ENCODE measurements around the gene TPMT. TPM values are rescaled to one million over a fixed set of nuclear protein-coding genes. Genes with fewer than 3 reads are reported as not detected.

Gene TPMT
- total RNA-seq, 1 experiment from 2014 or later, result 11.0 TPM

- no TSS peak for BruUV-seq (replicated peaks)
These were observed 39.5 kb downstream of the TPMT start for GRCh38 chr6:18115356-18115755.

GRCh38 chr6:18110162-18110561, 44.7 kb downstream of the TPMT start:
- Mint-ChIP-seq H3K4me1 (ENCODE audit: low read depth, unreplicated experiment) (no peaks in the 10 kb centered on the region), H3K4me3 (ENCODE audit: unreplicated experiment) (no peak overlapping the region), H3K27ac (ENCODE audit: unreplicated experiment) (no peak overlapping the region), H3K36me3 (ENCODE audit: insufficient read depth, unreplicated experiment) (no peaks in the 10 kb centered on the region), H3K9me3 (ENCODE audit: unreplicated experiment) (peaks cover 10% of the 10 kb centered on the region), H3K27me3 (ENCODE audit: insufficient read depth, unreplicated experiment) (peaks cover 7% of the 10 kb centered on the region)
- ChIA-PET POLR2A (no interaction called here), CTCF (interaction anchor here (1.1 kb wide), 1 partner anchor 12 kb away, joined by 3 read pairs; the partner anchor contains the start of gene NHLRC1)
- no TSS peak for BruUV-seq (replicated peaks)
- H3K9me3 ChIP-seq, result peaks cover 8% of the 10 kb centered on the region
- H3K4me3 ChIP-seq (ENCODE audit: low read depth, low read length), result no peak overlapping the region
- H3K4me1 ChIP-seq, result no peaks in the 10 kb centered on the region
- no peaks in the 10 kb centered on the region for H3K27me3 ChIP-seq (replicated peaks; ENCODE audit: control insufficient read depth, insufficient read depth, low read length)
- intact Hi-C loops (cut with micrococcal nuclease; ENCODE audit: unreplicated experiment), result no loop called here
- no peak for TF ChIP-seq CTCF (IDR thresholded peaks at IDR 0.05; ENCODE audit: insufficient read depth in 1 of 2, low read depth in 1 of 2, low read length in 1 of 2, severe bottlenecking in 1 of 2, unreplicated experiment in 1 of 2)
- H3K36me3 ChIP-seq (ENCODE audit: control insufficient read depth, insufficient read depth, low read length), result no peaks in the 10 kb centered on the region
- no peak for DNase-seq

More at GRCh38 chr6:18115356-18115755, 39.5 kb downstream of the TPMT start:
- Histone ChIP-seq H3K27me3 (replicated peaks; ENCODE audit: control insufficient read depth, insufficient read depth, low read length) (no peaks in the 10 kb centered on the region), H3K9me3 (no peaks in the 10 kb centered on the region), H3K36me3 (ENCODE audit: control insufficient read depth, insufficient read depth, low read length) (no peaks in the 10 kb centered on the region), H3K4me3 (ENCODE audit: low read depth, low read length) (no peak overlapping the region), H3K4me1 (peaks cover 4% of the 10 kb centered on the region; the same call in 1 of the 2 replicates)
- no peak overlapping the region for H3K4me3 Mint-ChIP-seq (ENCODE audit: unreplicated experiment)
- H3K36me3 Mint-ChIP-seq (ENCODE audit: insufficient read depth, unreplicated experiment), result no peaks in the 10 kb centered on the region
- TF ChIP-seq CTCF (IDR thresholded peaks at IDR 0.05; ENCODE audit: insufficient read depth in 1 of 2, low read depth in 1 of 2, low read length in 1 of 2, severe bottlenecking in 1 of 2, unreplicated experiment in 1 of 2), result no peak
- CTCF ChIA-PET, result no interaction called here
- H3K27ac Mint-ChIP-seq (ENCODE audit: unreplicated experiment), result no peak overlapping the region
- H3K4me1 Mint-ChIP-seq (ENCODE audit: low read depth, unreplicated experiment), result no peaks in the 10 kb centered on the region
- H3K9me3 Mint-ChIP-seq (ENCODE audit: unreplicated experiment), result no peaks in the 10 kb centered on the region
- peaks cover 7% of the 10 kb centered on the region for H3K27me3 Mint-ChIP-seq (ENCODE audit: insufficient read depth, unreplicated experiment)
- POLR2A ChIA-PET, result no interaction called here
- intact Hi-C loops (cut with micrococcal nuclease; ENCODE audit: unreplicated experiment), result no loop called here
- no peak for DNase-seq

GRCh38 chr6:18107061-18107460, 47.8 kb downstream of the TPMT start:
- no peaks in the 10 kb centered on the region for H3K36me3 ChIP-seq (ENCODE audit: control insufficient read depth, insufficient read depth, low read length)
- ChIA-PET POLR2A (no interaction called here), CTCF (no interaction called here)

More at GRCh38 chr6:18107061-18107460, 47.8 kb downstream of the TPMT start:
- BruUV-seq (replicated peaks), result no TSS peak
- no peaks in the 10 kb centered on the region for H3K4me1 Mint-ChIP-seq (ENCODE audit: low read depth, unreplicated experiment)
- no peaks in the 10 kb centered on the region for H3K4me1 ChIP-seq
- peaks cover 10% of the 10 kb centered on the region for H3K9me3 Mint-ChIP-seq (ENCODE audit: unreplicated experiment)
- no peaks in the 10 kb centered on the region for H3K36me3 Mint-ChIP-seq (ENCODE audit: insufficient read depth, unreplicated experiment)
- intact Hi-C loops (cut with micrococcal nuclease; ENCODE audit: unreplicated experiment), result no loop called here
- no peaks in the 10 kb centered on the region for H3K27me3 Mint-ChIP-seq (ENCODE audit: insufficient read depth, unreplicated experiment)
- no peaks in the 10 kb centered on the region for H3K27me3 ChIP-seq (replicated peaks; ENCODE audit: control insufficient read depth, insufficient read depth, low read length)
- no peak overlapping the region for H3K4me3 Mint-ChIP-seq (ENCODE audit: unreplicated experiment)
- H3K27ac Mint-ChIP-seq (ENCODE audit: unreplicated experiment), result no peak overlapping the region
- H3K9me3 ChIP-seq, result peaks cover 8% of the 10 kb centered on the region
- DNase-seq, result no peak
- no peak overlapping the region for H3K4me3 ChIP-seq (ENCODE audit: low read depth, low read length)
- TF ChIP-seq CTCF (IDR thresholded peaks at IDR 0.05; ENCODE audit: insufficient read depth in 1 of 2, low read depth in 1 of 2, low read length in 1 of 2, severe bottlenecking in 1 of 2, unreplicated experiment in 1 of 2), result no peak

All from Caco-2 (cell line).